Dedifferentiated amniotic fluid mesenchymal stem cell (primary cell): ENCODE results near the gene REV3L.
A peak's percentile ranks its signal among the peaks of the same experiment; 100 is the strongest.
"Not testable (repeated sequence)": the region's sequence is repeated elsewhere in the genome, so short reads cannot be mapped to it uniquely, and the experiment has no call there.

ENCODE experiments used
- DNase-seq: peaks from one replicate; pipeline ENCODE4 v3.0.0-alpha.2; 2016; ENCODE audit errors: extremely low spot score

The REV3L gene

DNA sequence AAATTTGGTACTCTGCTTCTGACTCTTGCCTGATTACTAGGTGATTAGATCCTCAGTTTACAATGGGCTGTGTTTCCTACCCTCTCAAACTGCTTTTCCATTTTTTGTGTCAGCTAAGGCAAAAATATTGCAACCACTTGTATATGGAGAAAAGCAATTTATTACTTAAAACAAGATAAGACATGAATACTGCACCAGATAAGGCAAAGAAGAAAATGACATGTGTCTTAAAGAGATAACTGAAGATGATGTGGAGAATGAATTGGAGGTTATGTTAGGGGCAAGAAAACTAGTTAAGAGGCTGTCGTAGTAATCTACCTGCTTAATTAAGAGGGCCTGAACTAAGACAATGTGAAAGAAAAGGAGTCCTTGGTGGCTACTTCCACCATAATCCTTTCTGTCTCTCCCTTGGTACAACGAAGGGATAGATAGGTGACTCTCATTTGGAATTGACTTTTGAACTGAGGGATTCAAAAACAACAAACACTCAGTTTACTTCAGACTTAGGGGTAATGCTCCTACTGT, 16.3 kb upstream of the REV3L start:
- no peak for DNase-seq

DNA sequence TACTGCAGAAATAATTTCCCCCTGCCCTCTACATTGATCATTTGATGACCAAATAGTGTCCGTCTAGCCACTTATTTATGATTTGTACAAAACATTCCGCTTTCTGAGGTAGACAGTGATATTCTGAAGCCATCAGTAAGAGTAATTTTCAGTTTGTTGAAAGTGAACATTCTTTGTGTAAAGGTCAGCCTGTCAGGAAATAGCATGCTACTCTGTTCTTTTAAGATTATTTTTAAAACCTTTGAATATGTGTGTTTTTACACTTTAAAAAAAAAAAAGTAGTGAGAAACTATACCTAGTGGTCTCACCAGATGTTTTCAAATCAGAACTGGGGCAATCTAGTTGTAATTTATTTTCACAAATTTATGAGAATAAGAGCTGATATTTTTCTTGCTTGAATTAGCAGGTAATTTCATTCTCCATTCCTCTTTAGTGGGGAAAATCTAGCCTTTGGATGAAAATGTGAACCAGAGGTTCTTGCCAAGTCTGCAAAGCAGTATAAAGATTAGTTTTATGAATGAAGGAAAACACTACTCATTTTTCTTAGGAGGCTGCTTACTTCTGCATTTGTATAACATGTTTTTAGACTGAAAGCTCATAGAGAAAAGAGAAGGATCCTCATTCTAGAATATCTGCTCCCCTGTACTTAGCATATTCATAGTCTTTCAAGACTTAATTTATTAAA, 12.1 kb upstream of the REV3L start:
- no peak for DNase-seq

DNA sequence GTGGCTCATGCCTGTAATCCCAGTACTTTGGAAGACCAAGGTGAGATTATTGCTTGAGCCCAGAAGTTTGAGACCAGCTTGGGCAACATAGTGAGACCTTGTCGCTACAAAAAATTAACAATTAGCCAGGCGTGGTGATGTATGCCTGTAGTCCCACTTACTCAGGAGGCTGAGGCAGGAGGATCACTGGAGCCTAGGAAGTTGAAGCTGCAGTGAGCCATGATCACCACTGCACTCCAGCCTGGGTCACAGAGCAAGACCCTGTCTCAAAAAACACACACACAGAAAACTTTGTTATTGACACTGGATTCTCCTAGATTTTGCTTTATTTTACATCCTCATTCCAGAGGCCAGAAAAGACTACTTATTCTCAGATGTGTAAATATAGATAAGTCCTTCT, 9.5 kb upstream of the REV3L start:
- DNase-seq = no peak

DNA sequence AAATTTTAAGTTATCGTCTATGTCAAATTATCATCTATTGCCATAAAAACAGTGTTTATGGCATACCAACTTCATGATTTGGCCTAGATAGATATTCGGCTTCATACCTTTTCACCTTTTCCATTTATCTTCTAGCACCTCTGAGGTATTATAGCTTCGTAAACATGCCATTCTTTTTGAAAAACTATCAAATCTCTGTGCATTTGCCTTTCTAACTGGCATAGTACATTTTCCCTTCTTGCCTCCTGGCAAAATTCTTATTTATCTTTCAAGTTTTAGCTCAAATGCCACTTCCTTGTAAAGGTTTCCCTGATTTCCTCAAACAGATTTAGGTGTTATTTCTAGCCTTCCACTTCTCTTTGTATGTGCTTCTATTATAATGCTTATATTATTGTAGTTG, 7.0 kb upstream of the REV3L start:
- DNase-seq = no peak

DNA sequence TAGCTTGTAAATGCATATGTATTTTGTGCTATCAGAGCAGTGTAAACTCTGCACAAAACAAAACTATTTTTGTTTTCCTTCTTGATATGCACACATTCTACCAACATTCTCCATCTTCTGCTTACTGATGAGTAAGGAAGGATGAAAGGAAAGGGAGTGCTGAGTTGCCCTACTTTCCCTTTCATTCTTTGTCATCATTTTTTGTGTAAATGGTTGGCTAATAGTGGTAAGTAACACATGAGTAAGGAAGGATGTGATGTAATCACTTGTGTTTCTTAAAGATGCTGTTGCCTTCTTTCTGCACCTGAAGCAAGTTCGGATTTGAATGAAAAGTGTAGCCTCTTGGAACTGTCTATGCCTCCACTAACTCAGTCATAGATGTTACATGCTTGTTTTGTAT, 4.6 kb upstream of the REV3L start:
- DNase-seq = no peak

DNA sequence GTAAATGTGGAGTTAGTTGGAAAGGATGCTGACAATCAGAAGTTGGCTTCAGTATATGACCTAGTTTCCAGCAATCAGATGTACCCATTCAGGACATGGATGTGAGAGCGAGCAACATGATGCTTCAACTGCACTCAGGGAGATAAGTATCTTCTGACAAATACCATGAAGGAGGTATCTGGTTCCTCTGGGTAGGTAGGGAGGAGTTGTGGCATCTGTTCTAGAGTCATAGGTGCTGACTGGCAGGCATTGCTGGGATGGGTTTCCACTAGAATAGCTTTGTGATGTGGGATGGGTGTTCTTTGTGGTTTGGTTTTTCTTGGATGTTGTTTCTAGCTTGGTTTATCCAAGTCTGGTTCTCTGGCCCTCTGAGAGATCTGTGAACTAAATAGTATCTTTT, 3.9 kb upstream of the REV3L start:
- DNase-seq = no peak

DNA sequence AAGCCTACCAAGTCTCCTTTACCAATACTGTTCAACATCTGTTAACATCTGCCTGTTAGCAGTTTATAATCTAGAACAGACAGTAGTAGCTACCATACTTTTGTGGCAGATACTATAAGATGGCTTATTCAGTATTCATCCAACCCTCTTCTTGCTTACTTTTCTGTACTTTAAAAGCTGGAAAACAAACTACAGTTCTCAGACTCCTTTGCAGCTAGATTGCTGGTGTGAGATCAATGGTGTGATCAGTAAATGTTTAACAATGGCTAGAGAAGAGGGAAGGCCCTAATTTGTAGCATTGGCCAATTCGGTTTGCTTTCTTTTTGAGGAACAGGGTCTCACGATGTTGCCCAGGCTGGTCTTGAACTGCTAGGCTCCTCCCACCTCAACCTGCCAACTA, 3.5 kb upstream of the REV3L start:
- no peak for DNase-seq

DNA sequence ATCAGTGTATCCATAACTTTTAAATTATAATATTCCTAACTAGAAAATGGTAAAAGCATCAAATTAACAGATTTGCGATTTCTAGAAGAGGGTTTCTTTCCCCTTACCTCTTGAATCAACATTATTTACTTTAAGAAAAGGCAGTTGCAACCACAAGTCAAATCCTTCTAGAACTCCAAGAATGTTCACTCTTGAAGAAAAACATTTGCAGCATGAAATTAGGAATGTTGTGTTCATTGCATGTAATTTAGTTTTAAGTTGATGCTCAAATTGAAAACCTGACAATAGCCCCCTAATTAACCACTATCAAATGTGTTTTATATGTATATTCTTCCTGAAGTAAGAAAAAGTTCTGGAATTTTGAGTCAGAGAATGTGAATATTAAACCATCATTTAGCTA, 2.3 kb upstream of the REV3L start:
- peak; percentile 32 for DNase-seq

DNA sequence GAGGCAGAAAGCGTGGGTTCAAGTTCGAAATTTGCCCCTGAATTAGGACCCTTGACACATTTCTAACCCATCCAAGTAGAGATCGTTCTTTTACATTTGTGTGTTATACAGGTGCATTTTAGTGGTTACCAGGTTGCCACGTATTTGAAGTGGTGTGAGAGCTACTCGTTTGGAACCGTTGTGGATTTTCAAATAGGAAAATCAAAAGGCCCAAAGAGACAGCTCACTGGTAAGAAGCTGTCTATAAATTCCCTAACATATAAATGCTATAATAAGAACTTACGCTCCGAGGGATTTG, 1.6 kb upstream of the REV3L start:
- DNase-seq = no peak

DNA sequence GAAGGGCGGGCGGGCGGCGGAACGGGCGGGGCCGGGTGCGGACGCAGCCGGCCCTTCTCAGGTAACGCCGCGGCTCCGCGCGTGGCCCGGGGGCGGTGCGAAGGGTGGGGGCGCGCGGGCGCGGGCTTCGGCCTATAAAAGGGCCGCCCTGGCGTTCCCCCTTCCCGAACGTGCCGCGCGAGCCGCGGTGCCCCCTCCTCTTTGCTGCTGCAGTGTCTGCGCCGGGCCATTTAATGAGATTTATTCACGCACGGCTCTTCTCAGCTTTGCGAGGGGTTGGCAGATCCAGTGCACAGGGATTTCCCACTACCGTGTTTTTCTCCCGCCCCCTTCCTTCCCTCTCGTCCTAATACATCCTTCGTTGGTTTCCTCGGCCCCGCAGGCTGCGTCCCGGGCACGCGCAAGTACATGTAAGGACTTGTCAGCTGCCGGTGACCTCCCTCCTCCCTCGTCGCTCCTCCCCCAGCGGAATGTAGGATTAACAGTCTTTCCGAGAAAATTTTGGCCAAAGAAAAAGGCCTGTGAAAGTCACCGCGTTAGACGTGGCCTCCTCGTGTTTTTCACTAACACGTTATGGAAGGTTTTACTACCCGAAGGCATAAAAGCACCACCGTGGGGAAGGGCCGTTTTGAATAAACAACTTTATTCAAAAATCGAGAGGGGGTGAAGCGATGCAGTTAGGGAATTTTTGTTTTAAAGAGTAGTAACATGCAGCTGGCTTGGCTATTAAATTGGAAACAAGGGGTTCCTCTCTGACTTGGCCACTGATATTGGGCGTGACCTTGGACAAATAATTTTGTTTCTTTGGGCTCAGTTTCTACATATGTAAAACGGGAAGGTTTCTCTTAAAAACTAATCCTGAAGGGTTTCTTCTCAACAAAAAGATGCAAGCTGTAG, 966 bp upstream of the REV3L start:
- peak; percentile 96 for DNase-seq

DNA sequence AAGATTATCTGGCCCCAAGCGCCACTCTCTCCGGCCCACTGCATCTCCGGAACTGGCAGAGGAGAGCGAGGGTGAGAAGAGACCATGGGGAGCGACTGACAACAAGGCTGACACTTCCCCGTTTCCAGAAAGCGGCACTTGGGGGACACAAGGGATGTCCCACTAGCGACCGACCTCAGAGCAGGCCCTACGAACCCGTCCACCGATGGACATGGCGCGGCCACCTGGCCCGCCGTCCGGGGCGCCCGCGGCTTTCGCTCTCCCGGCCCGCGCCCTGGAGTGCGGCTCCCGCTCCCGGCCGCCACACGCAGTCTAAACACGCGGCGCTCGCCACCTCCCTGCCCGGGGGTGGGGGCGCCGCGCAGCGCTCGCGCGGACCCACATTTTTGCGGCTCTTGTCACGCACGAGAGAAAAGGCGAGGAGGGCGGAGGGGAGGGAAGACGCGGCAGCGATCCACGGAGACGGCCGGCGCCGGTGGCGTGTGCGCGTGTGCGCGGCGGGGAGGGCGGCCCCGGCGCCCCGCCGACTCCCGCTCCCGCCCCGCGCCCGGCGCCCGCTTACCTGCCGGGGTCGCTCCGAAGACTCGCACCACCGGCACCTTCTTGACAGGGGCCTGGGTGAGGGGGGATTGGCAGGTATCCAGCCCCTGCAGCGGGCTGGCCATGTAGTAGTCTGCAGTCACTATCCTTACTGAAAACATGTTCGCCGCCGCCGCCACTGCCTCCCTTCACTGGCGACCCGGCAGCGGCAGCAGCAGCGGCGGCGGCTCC, 645 bp downstream of the REV3L start:
- DNase-seq = peak; percentile 37

DNA sequence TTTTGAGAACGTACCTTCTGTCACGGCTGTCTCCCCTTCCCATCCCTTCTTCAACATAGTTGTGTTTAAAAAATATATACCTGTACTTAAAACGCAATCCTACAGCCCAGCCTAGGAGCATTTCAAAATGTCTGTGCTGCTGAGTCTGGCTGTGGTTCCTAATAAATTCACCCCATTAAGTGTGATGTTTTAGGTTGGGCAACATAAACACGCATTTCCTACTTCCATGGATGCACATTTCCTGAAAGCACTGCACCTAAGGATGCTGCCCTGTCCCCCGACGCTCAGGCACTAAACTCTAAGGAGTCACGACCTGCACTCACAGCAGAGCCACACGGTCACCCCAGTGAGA, 1.2 kb downstream of the REV3L start:
- DNase-seq = no peak

DNA sequence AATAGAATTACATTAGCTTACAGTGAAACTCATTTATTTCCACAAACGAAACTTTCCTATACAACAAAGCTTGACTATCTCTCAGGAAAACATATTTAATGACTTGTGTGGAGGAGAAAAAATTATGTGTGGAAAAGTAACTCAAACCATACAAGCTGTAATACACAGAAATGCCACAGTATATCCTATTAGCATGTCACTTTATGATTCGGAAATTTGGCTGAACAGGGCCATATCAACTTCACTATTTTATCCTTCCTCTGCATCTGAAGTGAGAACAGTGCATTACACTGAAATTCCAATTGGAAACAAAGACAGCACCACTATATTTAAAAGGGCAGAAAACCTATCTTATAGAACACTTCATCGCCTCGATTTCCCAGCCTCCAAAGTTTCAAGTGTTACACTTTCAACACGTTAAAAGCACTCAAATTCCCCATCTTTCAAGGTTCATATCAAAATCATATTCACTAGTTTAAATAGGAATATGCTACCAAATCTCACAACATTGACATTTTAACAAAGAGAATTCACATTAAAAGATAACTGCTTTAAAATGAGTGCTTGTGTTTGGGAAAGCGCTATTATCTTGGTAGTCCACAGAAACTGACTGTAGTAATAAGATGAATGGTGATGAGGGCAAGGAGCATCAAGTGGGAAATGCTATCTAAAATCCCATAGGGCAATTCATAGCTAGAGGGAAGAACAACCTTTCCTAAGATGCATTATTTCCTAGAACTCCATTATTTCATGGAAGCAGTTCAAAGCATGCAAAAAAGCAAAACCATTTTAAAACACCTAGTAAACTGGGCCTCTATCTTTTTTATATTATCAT, 1.8 kb downstream of the REV3L start:
- no peak for DNase-seq

DNA sequence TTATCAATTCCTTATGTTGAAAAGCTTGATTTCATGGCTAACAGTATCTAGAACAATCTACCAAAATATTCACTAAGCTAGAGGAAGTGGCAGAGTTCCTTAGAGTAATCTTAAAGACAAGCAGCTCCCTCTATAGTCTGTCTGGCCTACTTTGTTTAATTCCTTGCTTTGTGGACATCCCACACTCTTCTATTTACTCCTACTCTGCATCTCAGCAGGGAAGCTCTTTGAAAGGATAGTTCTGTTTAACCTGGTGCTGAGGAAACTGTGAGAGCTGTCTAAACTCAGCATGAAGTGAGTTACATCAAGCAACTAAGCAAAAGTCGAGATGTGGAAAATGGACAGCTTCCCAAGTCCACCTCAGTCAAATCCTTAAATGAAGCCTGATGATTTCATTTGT, 4.3 kb downstream of the REV3L start:
- DNase-seq = peak; percentile 47

DNA sequence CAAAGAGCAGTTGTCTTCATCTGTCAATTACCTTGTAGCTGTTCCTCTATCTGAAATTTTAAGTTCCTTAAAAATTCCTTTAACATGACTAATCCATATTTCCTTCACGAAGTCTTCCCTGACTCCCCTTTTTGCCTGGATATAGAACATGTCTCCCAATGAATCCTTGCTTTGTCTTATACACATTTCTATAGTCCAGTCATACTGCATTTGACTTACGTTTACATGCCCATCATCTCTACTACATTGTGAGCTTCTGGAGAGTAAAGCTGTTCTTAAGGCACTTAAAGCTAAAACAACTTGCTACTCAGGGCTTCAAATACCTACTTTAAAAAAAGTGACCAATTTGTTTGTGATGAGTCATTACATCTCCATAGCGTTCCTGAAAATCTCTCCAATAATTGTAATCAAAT, 4.9 kb downstream of the REV3L start:
- DNase-seq = no peak

DNA sequence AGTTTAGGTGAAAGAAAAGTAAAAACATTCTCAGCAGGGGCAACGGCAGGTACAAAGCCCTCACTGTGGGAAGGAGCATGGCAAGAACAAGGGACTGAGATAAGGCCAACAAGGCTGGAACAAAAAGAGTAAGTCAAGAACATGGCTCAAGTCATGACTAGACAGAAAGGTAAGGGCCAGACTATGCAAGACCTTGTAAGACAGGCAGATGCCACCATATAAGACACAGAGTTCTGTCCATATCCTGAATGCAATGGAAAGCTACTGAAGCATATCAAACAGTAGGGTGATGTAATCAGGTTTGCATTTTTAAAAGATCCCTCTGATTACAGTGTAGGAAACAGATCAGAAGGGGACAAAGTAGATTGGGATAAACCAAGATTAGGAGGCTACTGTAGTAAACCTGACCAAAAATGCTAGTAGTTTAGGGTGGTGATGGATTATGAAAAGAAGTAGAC, 5.5 kb downstream of the REV3L start:
- no peak for DNase-seq

DNA sequence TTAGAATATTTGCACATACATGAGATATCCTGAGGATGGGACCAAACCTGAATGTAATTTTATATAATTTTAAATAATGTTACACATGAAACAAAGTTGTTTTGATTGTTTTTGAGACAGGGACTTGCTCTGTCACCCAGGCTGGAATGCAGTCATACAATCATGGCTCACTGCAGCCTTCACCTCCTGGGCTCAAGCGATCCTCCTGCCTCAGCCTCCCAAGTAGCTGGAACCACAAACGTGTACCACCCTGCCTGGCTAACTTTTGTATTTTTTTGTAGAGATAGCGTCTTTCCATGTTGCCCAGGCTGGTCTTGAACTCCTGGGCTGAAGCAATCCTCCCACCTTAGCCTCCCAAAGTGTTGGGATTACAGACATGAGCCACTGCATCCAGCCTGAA, 7.0 kb downstream of the REV3L start:
- not testable (repeated sequence) for DNase-seq

DNA sequence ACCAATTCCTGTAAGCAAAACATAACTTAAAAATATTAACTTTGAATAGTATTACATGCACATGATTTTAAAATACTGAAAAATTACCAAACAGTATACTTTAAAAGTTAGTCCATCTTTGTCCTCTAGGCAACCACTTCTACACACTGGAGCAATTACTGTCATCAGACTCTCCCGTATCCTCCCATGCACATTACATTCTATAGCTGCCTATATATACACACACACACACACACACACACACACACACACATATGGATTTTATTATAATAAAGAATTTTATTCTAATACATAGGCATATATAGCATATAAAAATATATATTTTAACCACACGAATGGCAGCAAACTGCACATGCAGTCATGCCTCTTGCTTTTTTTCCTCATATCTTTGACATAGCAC, 8.2 kb downstream of the REV3L start:
- no peak for DNase-seq

DNA sequence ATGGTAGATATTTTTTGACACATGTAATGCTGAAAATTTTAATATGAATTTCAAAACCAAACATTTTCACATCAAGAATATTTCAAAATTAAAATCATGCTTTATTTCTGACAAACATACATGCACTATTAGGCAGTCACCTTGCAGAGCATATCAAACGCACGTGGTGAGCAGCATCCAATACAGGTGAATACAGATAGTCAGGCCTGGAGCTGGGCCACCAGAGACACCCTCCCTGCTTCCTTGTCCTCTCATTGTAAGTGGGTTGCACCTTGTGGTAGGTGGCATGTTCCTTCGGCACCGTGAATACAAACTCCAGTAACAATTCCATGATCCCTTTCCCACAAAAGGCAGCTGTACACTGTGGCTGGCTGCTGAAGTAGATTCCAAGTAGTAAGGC, 8.9 kb downstream of the REV3L start:
- no peak for DNase-seq

DNA sequence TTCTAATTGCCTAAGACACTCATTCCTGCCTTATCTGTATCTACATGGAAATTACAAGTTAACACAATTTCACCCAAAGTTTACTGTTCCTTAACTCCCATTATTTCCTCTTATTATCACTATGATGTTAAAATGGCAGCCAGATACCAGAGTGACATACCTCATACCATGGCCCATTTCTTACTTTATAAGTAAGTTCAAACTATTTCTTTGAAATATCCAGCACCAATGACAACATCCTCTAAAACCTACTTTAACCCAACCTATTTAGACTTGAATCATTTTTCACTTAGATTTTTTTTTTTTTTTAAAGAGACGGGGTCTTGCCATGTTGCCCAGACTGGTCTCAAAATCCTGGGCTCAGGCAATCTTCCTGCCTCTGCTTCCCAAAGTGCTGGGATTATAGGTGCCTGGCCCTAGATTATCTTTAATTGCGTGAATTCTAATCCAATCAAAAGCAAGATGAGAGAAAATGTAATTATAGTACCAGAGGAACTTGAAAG, 10.0 kb downstream of the REV3L start:
- DNase-seq = no peak

DNA sequence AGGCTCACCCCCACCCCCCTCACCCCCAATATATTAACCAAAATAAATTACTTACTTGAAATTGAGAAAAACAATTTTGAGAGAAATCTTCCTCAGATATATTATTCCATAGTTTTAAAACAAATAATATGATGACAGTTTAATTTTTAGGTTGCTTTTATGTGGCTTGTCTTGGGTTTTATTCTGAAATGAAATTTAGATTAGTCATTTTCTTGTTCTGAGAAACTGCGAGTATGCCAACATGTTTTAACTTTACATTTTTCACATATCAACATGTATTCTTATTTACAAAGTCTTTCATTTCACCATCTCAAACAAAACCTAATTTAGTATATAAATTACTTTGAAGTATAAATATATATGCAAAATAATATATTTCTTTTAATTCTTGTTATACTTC, 11.1 kb downstream of the REV3L start:
- DNase-seq = no peak
